ENCODE data around the gene RABGGTB. TPM values are rescaled to one million over a fixed set of nuclear protein-coding genes. Genes with fewer than 3 reads are reported as not detected.
"Not testable (repeated sequence)": the region's sequence is repeated elsewhere in the genome, so short reads cannot be mapped to it uniquely, and the experiment has no call there.

Gene RABGGTB
- total RNA-seq, 1 experiment from 2014 or later = 162 TPM

GRCh38 chr1:75797606-75798216 lies 11.7 kb downstream of the RABGGTB start:
- H3K18ac ChIP-seq (ENCODE audit: insufficient read length, low read depth, low read length) = no peak overlapping the region

GRCh38 chr1:75801480-75801879 lies 15.4 kb downstream of the RABGGTB start:
- not testable (repeated sequence) for H3K4ac ChIP-seq (ENCODE audit: low read depth, low read length); H3K79me2 ChIP-seq (ENCODE audit: insufficient read depth, low read length); DNase-seq; H3K79me1 ChIP-seq (ENCODE audit: insufficient read depth, low read depth, low read length, poor library complexity, severe bottlenecking); H3K9me3 Mint-ChIP-seq; H3K27me3 Mint-ChIP-seq (ENCODE audit: low read depth); H2BK20ac ChIP-seq (ENCODE audit: low read depth, low read length, poor library complexity, severe bottlenecking); H2BK12ac ChIP-seq (ENCODE audit: insufficient read length, low read depth, low read length); H3K4me1 Mint-ChIP-seq; H3K14ac ChIP-seq (ENCODE audit: insufficient read depth, low read length); H3K23ac ChIP-seq (ENCODE audit: insufficient read length, low read depth, low read length); H2AFZ ChIP-seq (ENCODE audit: low read length); H2AK5ac ChIP-seq (ENCODE audit: insufficient read length, low read length); H3K4me2 ChIP-seq (ENCODE audit: insufficient read depth, insufficient read length, low read length); H4K91ac ChIP-seq (ENCODE audit: insufficient read length, low read depth, low read length); H4K20me1 ChIP-seq (ENCODE audit: control insufficient read depth, insufficient read depth, insufficient read length); H4K5ac ChIP-seq (ENCODE audit: insufficient read length, low read depth, low read length); H3K23me2 ChIP-seq (ENCODE audit: insufficient read length, low read depth, low read length, poor library complexity, severe bottlenecking); H2BK120ac ChIP-seq (ENCODE audit: low read depth, low read length, poor library complexity, severe bottlenecking); H3T11ph ChIP-seq (ENCODE audit: low read length); H4K8ac ChIP-seq (replicated peaks; ENCODE audit: insufficient read length, low read depth, low read length); H3K4me1 ChIP-seq (ENCODE audit: insufficient read depth, low read length); H3K27ac ChIP-seq (ENCODE audit: insufficient read length, low read depth, low read length); H3K56ac ChIP-seq (ENCODE audit: insufficient read length, low read depth, low read length); H2BK5ac ChIP-seq (ENCODE audit: insufficient read length, low read length); H3K18ac ChIP-seq (ENCODE audit: insufficient read length, low read depth, low read length); H2BK15ac ChIP-seq (ENCODE audit: low read depth, low read length); H3K9me3 ChIP-seq (ENCODE audit: control insufficient read depth, low read depth, low read length); H3K27me3 ChIP-seq (ENCODE audit: insufficient read depth, low read length); H3K4me3 Mint-ChIP-seq; H3K9ac ChIP-seq (ENCODE audit: extremely low read depth, insufficient read length, low read length); H3K27ac Mint-ChIP-seq
- H3K36me3 Mint-ChIP-seq (ENCODE audit: insufficient read depth in 1 of 3, low read depth in 3 of 3) = peaks cover 0 to 21% (median 5%) of the 10 kb centered on the region in 3 experiments; a peak in 5 of 7 replicates
- WGBS (ENCODE audit: extremely low coverage, insufficient read length, low lambda C conversion rate) = no CpG with 5 or more reads among the region's 2 CpGs

More at GRCh38 chr1:75797606-75798216, 11.7 kb downstream of the RABGGTB start:
- Mint-ChIP-seq H3K27me3 (ENCODE audit: low read depth) (no peaks in the 10 kb centered on the region; the same call in 1 of the 2 replicates), H3K4me1 (peaks cover 0 to 4% of the 10 kb centered on the region in 2 experiments; a peak in 1 of 4 replicates), H3K36me3 (ENCODE audit: insufficient read depth in 1 of 3, low read depth in 3 of 3) (peaks cover 21 to 57% (median 31%) of the 10 kb centered on the region in 3 experiments; a peak in 6 of 7 replicates), H3K9me3 (no peaks in the 10 kb centered on the region), H3K4me3 (no peak overlapping the region), H3K27ac (0 out of 7 replicates have a peak overlapping the region, but pooled peaks of 1 of the 3 experiments have one; percentile 44)
- no peaks in the 10 kb centered on the region for H3K23me2 ChIP-seq (ENCODE audit: insufficient read length, low read depth, low read length, poor library complexity, severe bottlenecking)
- no peak overlapping the region for H2BK15ac ChIP-seq (ENCODE audit: low read depth, low read length)
- no peak overlapping the region for H3K27ac ChIP-seq (ENCODE audit: insufficient read length, low read depth, low read length)
- no CpG with 5 or more reads among the region's 13 CpGs for whole genome bisulfite sequencing (ENCODE audit: extremely low coverage, insufficient read length, low lambda C conversion rate)
- no peak overlapping the region for H4K5ac ChIP-seq (ENCODE audit: insufficient read length, low read depth, low read length)
- no peaks in the 10 kb centered on the region for H3K9me3 ChIP-seq (ENCODE audit: control insufficient read depth, low read depth, low read length)
- no peak overlapping the region for H2BK120ac ChIP-seq (ENCODE audit: low read depth, low read length, poor library complexity, severe bottlenecking)
- no peak overlapping the region for H3K23ac ChIP-seq (ENCODE audit: insufficient read length, low read depth, low read length)
- H2BK5ac ChIP-seq (ENCODE audit: insufficient read length, low read length) = no peak overlapping the region
- H2AK5ac ChIP-seq (ENCODE audit: insufficient read length, low read length) = no peak overlapping the region
- H3K14ac ChIP-seq (ENCODE audit: insufficient read depth, low read length) = no peak overlapping the region
- no peak for DNase-seq
- no peaks in the 10 kb centered on the region for H3K79me2 ChIP-seq (ENCODE audit: insufficient read depth, low read length)
- no peak overlapping the region for H2BK20ac ChIP-seq (ENCODE audit: low read depth, low read length, poor library complexity, severe bottlenecking)
- H3K79me1 ChIP-seq (ENCODE audit: insufficient read depth, low read depth, low read length, poor library complexity, severe bottlenecking) = no peaks in the 10 kb centered on the region
- no peak overlapping the region for H3K4ac ChIP-seq (ENCODE audit: low read depth, low read length)
- H3K4me2 ChIP-seq (ENCODE audit: insufficient read depth, insufficient read length, low read length) = no peak overlapping the region
- TF ChIP-seq CTCF (conservative IDR thresholded peaks at IDR 0.05) = no peak
- no peak overlapping the region for H2AFZ ChIP-seq (ENCODE audit: low read length)
- H3K4me1 ChIP-seq (ENCODE audit: insufficient read depth, low read length) = no peaks in the 10 kb centered on the region
- H4K8ac ChIP-seq (replicated peaks; ENCODE audit: insufficient read length, low read depth, low read length) = no peak overlapping the region
- H4K20me1 ChIP-seq (ENCODE audit: control insufficient read depth, insufficient read depth, insufficient read length) = no peaks in the 10 kb centered on the region
- no peak overlapping the region for H4K91ac ChIP-seq (ENCODE audit: insufficient read length, low read depth, low read length)
- H3K9ac ChIP-seq (ENCODE audit: extremely low read depth, insufficient read length, low read length) = no peak overlapping the region
- H3T11ph ChIP-seq (ENCODE audit: low read length) = no peak overlapping the region
- no peak overlapping the region for H3K56ac ChIP-seq (ENCODE audit: insufficient read length, low read depth, low read length)
- H3K27me3 ChIP-seq (ENCODE audit: insufficient read depth, low read length) = no peaks in the 10 kb centered on the region
- H2BK12ac ChIP-seq (ENCODE audit: insufficient read length, low read depth, low read length) = no peak overlapping the region
